Sigmoid colon (tissue), 7 donors: ENCODE measurements around the gene RAB27B. TPM values are rescaled to one million over a fixed set of nuclear protein-coding genes. Genes with fewer than 3 reads are reported as not detected.

Experiments
- DNase-seq: peaks from one replicate; pipeline ENCODE4 v3.0.0-alpha.2; 2019
- H3K27ac ChIP-seq, 4 donors: fragments of 200-600 bp; sonication (generic); one replicate each; pipeline ENCODE4 v1.5.1; 2016 to 2019; ENCODE audit warnings: mild to moderate bottlenecking in 1 of 4
- H3K27me3 ChIP-seq, 3 donors: fragments of 200-600 bp; sonication (generic); one replicate each; pipeline ENCODE4 v1.5.1; 2019; ENCODE audit warnings: mild to moderate bottlenecking in 1 of 3
- H3K36me3 ChIP-seq, 4 donors: fragments of 200-600 bp; sonication (generic); one replicate each; pipeline ENCODE4 v1.5.1; 2016 to 2019
- H3K4me1 ChIP-seq, 4 donors: fragments of 200-600 bp; sonication (generic); one replicate each; pipeline ENCODE4 v1.5.1; 2017 to 2019
- H3K4me3 ChIP-seq, 4 donors: fragments of 200-600 bp; sonication (generic); one replicate each; pipeline ENCODE4 v1.5.1; 2017 to 2019; ENCODE audit warnings: mild to moderate bottlenecking in 2 of 4, moderate library complexity in 1 of 4
- H3K9me3 ChIP-seq, 4 donors: fragments of 200-600 bp in 3 of 4; sonication (generic) in 3 of 4; one replicate each; pipeline versions ENCODE4 v1.5.1 to v1.6.1; 2013 to 2019
- EP300 ChIP-seq, 4 donors: sonication (generic); formaldehyde crosslinking; IDR thresholded peaks; one replicate each; pipeline ENCODE4 v1.6.1; 2017; ENCODE audit warnings: antibody characterized with exemption in 4 of 4
- POLR2A ChIP-seq, 2 donors: fragments of 450-650 bp; IDR thresholded peaks; one replicate each; pipeline ENCODE4 v1.6.1; 2016; ENCODE audit warnings: antibody characterized with exemption in 2 of 2, mild to moderate bottlenecking in 2 of 2, moderate library complexity in 2 of 2
- POLR2AphosphoS5 ChIP-seq, 4 donors: sonication (generic); formaldehyde crosslinking; IDR thresholded peaks; one replicate each; pipeline ENCODE4 v1.6.1; 2017; ENCODE audit warnings: antibody characterized with exemption in 4 of 4
- whole genome bisulfite sequencing, 2 donors: extraction: QIAGEN DNeasy Blood & Tissue Kit; methylation state at CpG; one replicate each; pipeline ENCODE4 v1.1.7; 2013; 5-methylcytosine and 5-hydroxymethylcytosine counted together
- intact Hi-C: fragments of 100-400 bp; cut with DNase I; formaldehyde crosslinking; loops from one replicate; pipeline ENCODE4 v1.15.1; 2023
- polyA plus RNA-seq, 3 donors: library from polyadenylated mRNA; stranded (reverse); fragments of 200-250 nt; gene quantifications; one replicate each; pipeline ENCODE4 v1.2.3, GENCODE V29; 2013
- total RNA-seq, 4 donors: library from RNA; depleted of rRNA; stranded (reverse); fragments of >200 nt; gene quantifications; one replicate each; pipeline ENCODE4 v1.1.0, GENCODE V29; 2016
- TF ChIP-seq, protein P1 (sequence below), 4 experiments: fragments of 450-650 bp in 3 of 4; fragments of 200-600 bp in 1 of 4; IDR thresholded peaks; one replicate each; pipeline ENCODE4 v1.5.1; 2016 to 2019; ENCODE audit warnings: antibody characterized with exemption in 4 of 4, mild to moderate bottlenecking in 3 of 4, moderate library complexity in 2 of 4
- donor health status: healthy with polysubstance abuse.
- donor health status: Bipolar disorder and iron deficiency.
- donor health status: healthy.

RAB27B gene, protein sequence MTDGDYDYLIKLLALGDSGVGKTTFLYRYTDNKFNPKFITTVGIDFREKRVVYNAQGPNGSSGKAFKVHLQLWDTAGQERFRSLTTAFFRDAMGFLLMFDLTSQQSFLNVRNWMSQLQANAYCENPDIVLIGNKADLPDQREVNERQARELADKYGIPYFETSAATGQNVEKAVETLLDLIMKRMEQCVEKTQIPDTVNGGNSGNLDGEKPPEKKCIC
- total RNA-seq (1 to 10 TPM in 1 of 4 donors, under 1 TPM in 3; 0.27 to 1.4 (median 0.44) TPM), polyA plus RNA-seq (1 to 10 TPM; 2.5 to 6.0 (median 4.6) TPM)

DNA sequence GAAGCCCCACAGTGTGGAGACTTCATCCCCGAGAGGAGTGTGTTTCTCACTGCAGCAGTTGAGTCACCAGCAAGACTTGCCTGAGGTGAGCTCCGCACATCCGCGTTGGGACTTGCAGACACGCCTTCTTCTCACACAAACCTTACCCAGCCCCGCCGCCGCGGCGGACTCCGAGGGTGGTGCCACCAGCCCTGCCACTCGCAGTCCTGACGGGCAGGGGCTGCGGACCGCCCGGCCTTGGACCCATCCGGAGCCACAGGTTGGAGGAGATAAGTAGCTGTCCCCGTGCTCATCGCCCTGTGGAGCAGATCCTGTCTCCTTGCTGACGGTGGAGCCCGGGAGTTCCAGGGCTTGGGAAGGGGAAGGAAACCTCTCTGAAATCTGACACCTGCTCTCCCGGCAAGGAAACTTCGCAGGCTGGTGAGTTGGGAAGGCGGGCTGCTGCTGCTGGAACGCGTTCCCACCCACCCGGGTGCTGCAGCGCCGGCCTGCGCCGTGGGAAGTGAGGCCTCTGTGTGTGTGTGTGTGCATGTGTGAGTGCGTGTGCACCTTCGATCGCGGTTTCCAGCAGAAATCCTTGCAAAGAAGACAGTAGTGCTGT, at the start of gene RAB27B:
TSS of gene RAB27B (plus strand) at position 197 of the 601 bp plus-strand sequence. CDS start 49,109 bp downstream, outside the sequence.
- Histone ChIP-seq H3K27ac (peak within 1 kb of the TSS; percentile 23 to 43 (median 35)), H3K9me3 (no peaks in the 10 kb centered on the region), H3K4me1 (peaks cover 0 to 16% (median 10%) of the 10 kb centered on the region in 4 donors), H3K4me3 (peak within 1 kb of the TSS; percentile 26 to 49 (median 47)), H3K36me3 (no peaks in the 10 kb centered on the region), H3K27me3 (no peaks in the 10 kb centered on the region)
- peak; percentile 72 for DNase-seq
- TF ChIP-seq POLR2A (IDR thresholded peaks at IDR 0.05), result peak in 1 of 2 donors; percentile 15
- no peak for TF ChIP-seq POLR2AphosphoS5 (IDR thresholded peaks at IDR 0.05)
- intact Hi-C loops, result no loop called here
- WGBS, 2 donors, result 1% methylated on average over 35 of the region's 35 CpGs

DNA sequence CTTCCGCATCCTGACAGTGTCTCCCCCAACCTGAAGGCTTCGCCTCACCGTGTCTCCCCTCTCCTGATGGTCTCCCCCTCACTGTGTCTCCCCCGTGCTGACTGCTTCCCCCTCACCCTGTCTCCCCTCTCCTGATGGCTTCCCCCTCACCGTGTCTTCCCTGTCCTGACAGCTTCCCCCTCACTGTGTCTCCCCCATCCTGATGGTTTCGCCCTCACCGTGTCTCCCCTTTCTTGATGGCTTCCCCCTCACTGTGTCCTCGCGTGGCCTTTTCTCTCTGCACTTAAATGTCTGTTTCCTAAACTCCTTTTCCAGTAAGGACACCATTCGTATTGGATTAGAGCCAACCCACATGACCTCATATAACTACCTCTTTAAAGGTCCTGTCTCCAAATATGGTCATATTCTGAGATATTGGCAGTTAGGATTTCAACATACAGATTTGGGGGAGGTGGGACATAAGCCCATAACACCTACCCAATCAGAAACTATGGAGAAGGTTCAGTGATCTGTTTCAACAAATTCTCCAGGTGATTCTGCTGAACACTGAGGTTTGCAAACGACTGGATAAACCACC, 47.9 kb upstream of the RAB27B start:
- intact Hi-C loops, result no loop called here

DNA sequence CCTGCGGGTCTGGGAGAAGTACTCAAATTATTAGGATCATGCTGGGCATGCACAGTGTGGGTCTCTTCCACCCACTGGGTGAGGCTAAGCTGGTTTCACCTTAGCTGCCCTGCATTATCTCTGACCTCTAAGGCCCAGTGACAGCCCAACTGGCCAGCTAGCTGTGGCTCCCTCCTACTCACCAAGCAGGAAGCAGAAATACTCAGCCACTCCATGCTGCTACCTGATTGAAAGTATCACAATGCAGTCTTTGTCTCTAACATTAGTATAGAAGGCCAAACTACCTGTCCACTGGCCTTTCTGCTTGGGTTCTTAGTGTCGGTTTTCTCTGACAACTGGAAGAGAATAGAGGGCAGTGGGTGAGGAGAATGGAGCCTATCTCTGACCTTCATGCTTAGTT, 47.3 kb upstream of the RAB27B start:
- H3K36me3 ChIP-seq, result no peaks in the 10 kb centered on the region
- TF ChIP-seq POLR2AphosphoS5 (IDR thresholded peaks at IDR 0.05) (no peak), EP300 (IDR thresholded peaks at IDR 0.05) (no peak), POLR2A (IDR thresholded peaks at IDR 0.05) (no peak)
- TF ChIP-seq, protein P1, sequence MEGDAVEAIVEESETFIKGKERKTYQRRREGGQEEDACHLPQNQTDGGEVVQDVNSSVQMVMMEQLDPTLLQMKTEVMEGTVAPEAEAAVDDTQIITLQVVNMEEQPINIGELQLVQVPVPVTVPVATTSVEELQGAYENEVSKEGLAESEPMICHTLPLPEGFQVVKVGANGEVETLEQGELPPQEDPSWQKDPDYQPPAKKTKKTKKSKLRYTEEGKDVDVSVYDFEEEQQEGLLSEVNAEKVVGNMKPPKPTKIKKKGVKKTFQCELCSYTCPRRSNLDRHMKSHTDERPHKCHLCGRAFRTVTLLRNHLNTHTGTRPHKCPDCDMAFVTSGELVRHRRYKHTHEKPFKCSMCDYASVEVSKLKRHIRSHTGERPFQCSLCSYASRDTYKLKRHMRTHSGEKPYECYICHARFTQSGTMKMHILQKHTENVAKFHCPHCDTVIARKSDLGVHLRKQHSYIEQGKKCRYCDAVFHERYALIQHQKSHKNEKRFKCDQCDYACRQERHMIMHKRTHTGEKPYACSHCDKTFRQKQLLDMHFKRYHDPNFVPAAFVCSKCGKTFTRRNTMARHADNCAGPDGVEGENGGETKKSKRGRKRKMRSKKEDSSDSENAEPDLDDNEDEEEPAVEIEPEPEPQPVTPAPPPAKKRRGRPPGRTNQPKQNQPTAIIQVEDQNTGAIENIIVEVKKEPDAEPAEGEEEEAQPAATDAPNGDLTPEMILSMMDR (IDR thresholded peaks at IDR 0.05), result no peak
- H3K4me1 ChIP-seq, result peaks cover 0 to 6% (median 0%) of the 10 kb centered on the region in 4 donors
- H3K27ac ChIP-seq, result no peak overlapping the region
- DNase-seq, result no peak
- 76 to 90% methylated on average over 2 of the region's 2 CpGs for WGBS, 2 donors
- intact Hi-C loops, result no loop called here
- no peaks in the 10 kb centered on the region for H3K9me3 ChIP-seq
- H3K27me3 ChIP-seq, result no peaks in the 10 kb centered on the region
- H3K4me3 ChIP-seq, result no peak overlapping the region

More for the DNA sequence above, 47.9 kb upstream of the RAB27B start:
- TF ChIP-seq POLR2A (IDR thresholded peaks at IDR 0.05) (no peak), EP300 (IDR thresholded peaks at IDR 0.05) (no peak), POLR2AphosphoS5 (IDR thresholded peaks at IDR 0.05) (no peak)
- TF ChIP-seq, protein P1 (IDR thresholded peaks at IDR 0.05), result no peak
- H3K4me1 ChIP-seq, result peaks cover 0 to 11% (median 2%) of the 10 kb centered on the region in 4 donors
- DNase-seq, result no peak
- 87 to 88% methylated on average over 11 of the region's 11 CpGs for WGBS, 2 donors
- H3K9me3 ChIP-seq, result no peaks in the 10 kb centered on the region
- H3K27me3 ChIP-seq, result no peaks in the 10 kb centered on the region
- H3K4me3 ChIP-seq, result no peak overlapping the region
- H3K36me3 ChIP-seq, result no peaks in the 10 kb centered on the region
- no peak overlapping the region for H3K27ac ChIP-seq

DNA sequence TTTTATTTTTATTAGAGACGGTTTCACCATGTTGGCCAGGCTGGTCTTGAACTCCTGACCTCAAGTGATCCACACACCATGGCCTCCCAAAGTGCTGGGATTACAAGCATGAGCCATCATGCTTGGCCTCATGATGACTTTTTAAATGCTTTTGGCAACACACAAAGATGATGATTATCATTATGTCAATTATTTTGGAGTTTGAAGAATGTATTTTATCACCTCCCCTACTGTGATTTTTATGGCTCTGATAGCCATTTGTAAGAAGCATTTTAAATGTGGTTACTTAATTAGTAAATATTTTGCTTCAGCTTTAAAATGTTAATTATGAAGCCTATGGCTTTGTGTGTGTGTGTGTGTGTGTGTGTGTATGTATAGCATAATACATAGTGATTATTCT, 45.1 kb upstream of the RAB27B start:
- DNase-seq, result no peak
- intact Hi-C loops, result no loop called here
- Histone ChIP-seq H3K4me1 (no peaks in the 10 kb centered on the region), H3K27me3 (no peaks in the 10 kb centered on the region), H3K36me3 (no peaks in the 10 kb centered on the region), H3K9me3 (no peaks in the 10 kb centered on the region), H3K27ac (no peak overlapping the region), H3K4me3 (no peak overlapping the region)
- 89 to 94% methylated on average over 1 of the region's 1 CpG for WGBS, 2 donors
- TF ChIP-seq POLR2AphosphoS5 (IDR thresholded peaks at IDR 0.05) (no peak), EP300 (IDR thresholded peaks at IDR 0.05) (no peak), POLR2A (IDR thresholded peaks at IDR 0.05) (no peak)
- TF ChIP-seq, protein P1 (IDR thresholded peaks at IDR 0.05), result no peak

DNA sequence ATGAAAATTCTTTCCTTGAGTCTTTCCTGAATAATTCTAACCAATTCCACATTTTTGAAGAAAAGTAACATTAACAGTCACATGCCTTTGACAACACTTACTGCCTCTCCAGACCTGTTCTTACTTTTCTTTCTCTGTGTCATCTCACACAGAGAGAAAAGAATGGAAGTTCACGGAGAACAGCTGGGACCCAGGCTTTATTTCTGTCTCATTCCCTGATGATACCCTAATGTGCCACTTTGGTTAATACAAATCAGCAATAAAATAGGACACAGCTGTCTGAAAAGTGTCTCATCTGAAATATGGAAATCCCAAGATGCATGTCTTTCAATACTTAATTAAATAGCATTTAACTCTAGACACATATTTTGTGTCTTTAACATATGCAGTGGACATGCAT, 42.1 kb upstream of the RAB27B start:
- Histone ChIP-seq H3K27ac (no peak overlapping the region), H3K9me3 (no peaks in the 10 kb centered on the region), H3K4me1 (no peaks in the 10 kb centered on the region), H3K36me3 (no peaks in the 10 kb centered on the region), H3K4me3 (no peak overlapping the region), H3K27me3 (no peaks in the 10 kb centered on the region)
- no peak for DNase-seq
- WGBS, 2 donors, result 96 to 99% methylated on average over 1 of the region's 1 CpG
- intact Hi-C loops, result no loop called here
- TF ChIP-seq, protein P1 (IDR thresholded peaks at IDR 0.05), result no peak
- TF ChIP-seq EP300 (IDR thresholded peaks at IDR 0.05) (no peak), POLR2A (IDR thresholded peaks at IDR 0.05) (no peak), POLR2AphosphoS5 (IDR thresholded peaks at IDR 0.05) (no peak)
